ENCODE data around the gene IL21R. TPM values are rescaled to one million over a fixed set of nuclear protein-coding genes. Genes with fewer than 3 reads are reported as not detected.
A peak's percentile ranks its signal among the peaks of the same experiment; 100 is the strongest.
"Not testable (repeated sequence)": the region's sequence is repeated elsewhere in the genome, so short reads cannot be mapped to it uniquely, and the experiment has no call there.

IL21R gene
- total RNA-seq, 1 experiment from 2014 or later, result 4.6 TPM

GRCh38 chr16:27384425-27384824 lies 17.5 kb upstream of the IL21R start:
- Histone ChIP-seq H3K4me1 (no peaks in the 10 kb centered on the region), H3K36me3 (no peaks in the 10 kb centered on the region), H3K4me3 (no peak overlapping the region), H3K27me3 (no peaks in the 10 kb centered on the region), H3K27ac (no peak overlapping the region), H3K9me3 (replicated peaks) (no peaks in the 10 kb centered on the region; the same call in 1 of the 2 replicates)
- no peak for DNase-seq

- Histone ChIP-seq H3K9me3 (replicated peaks) (no peaks in the 10 kb centered on the region; the same call in 1 of the 2 replicates), H3K4me3 (no peak overlapping the region)
- DNase-seq, result no peak
Measured at GRCh38 chr16:27385398-27385797, 16.6 kb upstream of the IL21R start.

GRCh38 chr16:27386674-27387073 lies 15.3 kb upstream of the IL21R start:
- no peak overlapping the region for H3K4me3 ChIP-seq
- H3K27ac ChIP-seq, result no peak overlapping the region
- no peaks in the 10 kb centered on the region for H3K4me1 ChIP-seq
- H3K27me3 ChIP-seq, result no peaks in the 10 kb centered on the region
- H3K36me3 ChIP-seq, result no peaks in the 10 kb centered on the region
- DNase-seq, result no peak
- H3K9me3 ChIP-seq (replicated peaks), result no peaks in the 10 kb centered on the region; the same call in 1 of the 2 replicates

More at GRCh38 chr16:27385398-27385797, 16.6 kb upstream of the IL21R start:
- Histone ChIP-seq H3K36me3 (no peaks in the 10 kb centered on the region), H3K4me1 (no peaks in the 10 kb centered on the region), H3K27ac (no peak overlapping the region), H3K27me3 (no peaks in the 10 kb centered on the region)

- Histone ChIP-seq H3K4me3 (no peak overlapping the region), H3K27ac (no peak overlapping the region), H3K27me3 (no peaks in the 10 kb centered on the region), H3K4me1 (no peaks in the 10 kb centered on the region), H3K36me3 (no peaks in the 10 kb centered on the region), H3K9me3 (replicated peaks) (no peaks in the 10 kb centered on the region; the same call in none of the 2 replicates)
- no peak for DNase-seq
Measured at GRCh38 chr16:27387724-27388123, 14.2 kb upstream of the IL21R start.

- no peaks in the 10 kb centered on the region for H3K4me1 ChIP-seq
- no peak for DNase-seq
- no peak overlapping the region for H3K27ac ChIP-seq
- H3K4me3 ChIP-seq, result no peak overlapping the region
- no peaks in the 10 kb centered on the region for H3K36me3 ChIP-seq
- H3K27me3 ChIP-seq, result no peaks in the 10 kb centered on the region
- H3K9me3 ChIP-seq (replicated peaks), result no peaks in the 10 kb centered on the region; the same call in none of the 2 replicates
Measured at GRCh38 chr16:27389272-27389961, 12.6 kb upstream of the IL21R start.

GRCh38 chr16:27390151-27390550 lies 11.8 kb upstream of the IL21R start:
- Histone ChIP-seq H3K27me3 (no peaks in the 10 kb centered on the region), H3K27ac (no peak overlapping the region), H3K4me1 (no peaks in the 10 kb centered on the region), H3K4me3 (no peak overlapping the region), H3K9me3 (replicated peaks) (peaks cover 1% of the 10 kb centered on the region), H3K36me3 (no peaks in the 10 kb centered on the region)
- no peak for DNase-seq

- H3K36me3 ChIP-seq, result no peaks in the 10 kb centered on the region
- peaks cover 3% of the 10 kb centered on the region for H3K9me3 ChIP-seq (replicated peaks)
- H3K27ac ChIP-seq, result no peak overlapping the region
- H3K27me3 ChIP-seq, result no peaks in the 10 kb centered on the region
- H3K4me1 ChIP-seq, result no peaks in the 10 kb centered on the region
- DNase-seq, result no peak
- no peak overlapping the region for H3K4me3 ChIP-seq
Measured at GRCh38 chr16:27392671-27393070, 9.3 kb upstream of the IL21R start.

- Histone ChIP-seq H3K4me3 (no peak overlapping the region), H3K36me3 (no peaks in the 10 kb centered on the region), H3K4me1 (no peaks in the 10 kb centered on the region), H3K27ac (no peak overlapping the region), H3K27me3 (no peaks in the 10 kb centered on the region), H3K9me3 (replicated peaks) (peaks cover 3% of the 10 kb centered on the region)
- no peak for DNase-seq
Measured at GRCh38 chr16:27394516-27394915, 7.5 kb upstream of the IL21R start.

- not testable (repeated sequence) for H3K36me3 ChIP-seq; DNase-seq; H3K4me3 ChIP-seq; H3K9me3 ChIP-seq (replicated peaks); H3K27ac ChIP-seq; H3K27me3 ChIP-seq
- H3K4me1 ChIP-seq, result peaks cover 16% of the 10 kb centered on the region; the same call in 1 of the 2 replicates
Measured at GRCh38 chr16:27398341-27398893, 3.6 kb upstream of the IL21R start.

- H3K4me1 ChIP-seq, result peaks cover 16% of the 10 kb centered on the region; the same call in 1 of the 2 replicates
- H3K27me3 ChIP-seq, result no peaks in the 10 kb centered on the region
- H3K4me3 ChIP-seq, result no peak overlapping the region
- 0 out of 2 replicates have a peak, but pooled peaks cover 3% of the 10 kb centered on the region for H3K9me3 ChIP-seq (replicated peaks)
- no peaks in the 10 kb centered on the region for H3K36me3 ChIP-seq
- DNase-seq, result no peak
- H3K27ac ChIP-seq, result no peak overlapping the region
Measured at GRCh38 chr16:27398894-27399853, 2.8 kb upstream of the IL21R start.

GRCh38 chr16:27399969-27400368 lies 2.0 kb upstream of the IL21R start:
- H3K27ac ChIP-seq, result no peak overlapping the region

GRCh38 chr16:27400751-27401620 lies 988 bp upstream of the IL21R start:
- H3K9me3 ChIP-seq (replicated peaks), result no peaks in the 10 kb centered on the region
- H3K36me3 ChIP-seq, result no peaks in the 10 kb centered on the region
- H3K27me3 ChIP-seq, result no peaks in the 10 kb centered on the region
- H3K27ac ChIP-seq, result peak overlapping the region; percentile 67; the same call in 1 of the 2 replicates
- DNase-seq, result no peak
- no peak overlapping the region for H3K4me3 ChIP-seq
- peaks cover 16% of the 10 kb centered on the region; the same call in 1 of the 2 replicates for H3K4me1 ChIP-seq

More at GRCh38 chr16:27399969-27400368, 2.0 kb upstream of the IL21R start:
- H3K4me3 ChIP-seq, result no peak overlapping the region
- peaks cover 16% of the 10 kb centered on the region; the same call in 1 of the 2 replicates for H3K4me1 ChIP-seq
- DNase-seq, result no peak
- H3K36me3 ChIP-seq, result no peaks in the 10 kb centered on the region
- 0 out of 2 replicates have a peak, but pooled peaks cover 3% of the 10 kb centered on the region for H3K9me3 ChIP-seq (replicated peaks)
- H3K27me3 ChIP-seq, result no peaks in the 10 kb centered on the region

- Histone ChIP-seq H3K27ac (peak overlapping the region; percentile 67), H3K9me3 (replicated peaks) (no peaks in the 10 kb centered on the region), H3K27me3 (no peaks in the 10 kb centered on the region), H3K4me1 (peaks cover 19% of the 10 kb centered on the region), H3K36me3 (no peaks in the 10 kb centered on the region), H3K4me3 (peak overlapping the region; percentile 42)
- no peak for DNase-seq
Measured at GRCh38 chr16:27402569-27402963, 592 bp downstream of the IL21R start.
